GM12874 (cell line): ENCODE data around the gene TMEM254.

Source experiments
- TF ChIP-seq, protein P1 (sequence below): IDR thresholded peaks from 2 replicates; pipeline ENCODE4 v1.5.1; 2011; ENCODE audit warnings: low read depth, mild to moderate bottlenecking, control low read depth, low read length, moderate library complexity; ENCODE audit not compliant: insufficient read depth

The TMEM254 gene

DNA sequence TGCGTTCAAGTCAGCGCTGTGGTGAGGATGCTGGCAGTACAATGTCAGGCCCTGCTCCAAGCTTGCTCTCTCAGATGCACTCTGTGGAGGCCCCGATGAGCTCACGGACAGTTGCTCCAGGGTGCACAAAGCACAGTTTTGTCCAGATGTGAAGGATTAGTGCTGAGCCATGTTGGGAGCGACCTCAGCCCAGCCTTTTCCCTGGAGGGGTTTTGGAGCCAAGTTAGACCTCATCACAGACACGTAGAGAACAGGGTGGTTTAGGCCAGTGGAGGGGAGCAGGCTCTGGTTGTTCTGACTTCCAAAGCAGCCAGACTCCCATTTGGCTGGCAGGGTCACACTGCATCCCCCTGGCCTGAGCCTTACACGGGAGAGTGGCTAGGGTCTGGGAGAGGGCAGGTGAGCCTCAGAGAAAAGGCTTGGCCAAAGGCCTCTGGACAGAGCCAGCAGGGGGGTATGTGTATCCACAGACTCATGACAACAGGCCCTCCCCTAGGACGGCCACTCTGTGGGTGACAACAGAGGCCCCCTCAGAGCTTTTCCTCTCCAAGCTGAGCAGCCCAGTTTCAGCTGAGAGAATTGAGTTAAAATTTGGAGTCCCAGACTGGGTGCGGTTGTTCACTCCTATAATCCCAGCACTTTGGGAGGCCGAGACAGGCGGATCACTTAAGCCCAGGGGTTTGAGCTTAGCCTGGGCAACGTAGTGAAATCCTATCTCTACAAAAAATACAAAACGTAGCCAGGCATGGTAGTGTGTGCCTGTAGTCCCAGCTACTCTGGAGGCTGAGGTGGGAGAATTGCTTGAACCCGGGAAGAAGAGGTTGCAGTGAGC is 58.8 kb downstream of the TMEM254 start:
- TF ChIP-seq, protein P1, sequence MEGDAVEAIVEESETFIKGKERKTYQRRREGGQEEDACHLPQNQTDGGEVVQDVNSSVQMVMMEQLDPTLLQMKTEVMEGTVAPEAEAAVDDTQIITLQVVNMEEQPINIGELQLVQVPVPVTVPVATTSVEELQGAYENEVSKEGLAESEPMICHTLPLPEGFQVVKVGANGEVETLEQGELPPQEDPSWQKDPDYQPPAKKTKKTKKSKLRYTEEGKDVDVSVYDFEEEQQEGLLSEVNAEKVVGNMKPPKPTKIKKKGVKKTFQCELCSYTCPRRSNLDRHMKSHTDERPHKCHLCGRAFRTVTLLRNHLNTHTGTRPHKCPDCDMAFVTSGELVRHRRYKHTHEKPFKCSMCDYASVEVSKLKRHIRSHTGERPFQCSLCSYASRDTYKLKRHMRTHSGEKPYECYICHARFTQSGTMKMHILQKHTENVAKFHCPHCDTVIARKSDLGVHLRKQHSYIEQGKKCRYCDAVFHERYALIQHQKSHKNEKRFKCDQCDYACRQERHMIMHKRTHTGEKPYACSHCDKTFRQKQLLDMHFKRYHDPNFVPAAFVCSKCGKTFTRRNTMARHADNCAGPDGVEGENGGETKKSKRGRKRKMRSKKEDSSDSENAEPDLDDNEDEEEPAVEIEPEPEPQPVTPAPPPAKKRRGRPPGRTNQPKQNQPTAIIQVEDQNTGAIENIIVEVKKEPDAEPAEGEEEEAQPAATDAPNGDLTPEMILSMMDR, result no peak

DNA sequence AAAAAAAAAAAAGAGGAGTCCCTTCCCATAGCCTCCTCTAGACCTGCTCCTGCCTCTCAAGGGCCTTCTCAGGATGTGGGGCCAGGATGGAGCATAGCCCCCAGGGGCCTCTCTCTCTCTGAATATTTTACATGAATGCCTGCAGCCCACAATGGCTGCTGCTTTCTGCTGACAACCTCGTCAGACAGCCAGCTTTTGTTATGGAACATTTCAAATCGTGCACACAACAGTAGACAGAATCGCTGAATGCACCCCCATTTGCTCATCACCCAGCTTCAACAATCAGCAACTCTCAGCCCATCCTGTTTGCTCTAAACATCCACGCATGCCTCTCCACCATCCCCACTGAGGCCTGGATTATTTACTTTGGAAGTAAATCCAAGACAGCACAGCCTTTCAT is 59.5 kb downstream of the TMEM254 start:
- TF ChIP-seq, protein P1, result no peak

DNA sequence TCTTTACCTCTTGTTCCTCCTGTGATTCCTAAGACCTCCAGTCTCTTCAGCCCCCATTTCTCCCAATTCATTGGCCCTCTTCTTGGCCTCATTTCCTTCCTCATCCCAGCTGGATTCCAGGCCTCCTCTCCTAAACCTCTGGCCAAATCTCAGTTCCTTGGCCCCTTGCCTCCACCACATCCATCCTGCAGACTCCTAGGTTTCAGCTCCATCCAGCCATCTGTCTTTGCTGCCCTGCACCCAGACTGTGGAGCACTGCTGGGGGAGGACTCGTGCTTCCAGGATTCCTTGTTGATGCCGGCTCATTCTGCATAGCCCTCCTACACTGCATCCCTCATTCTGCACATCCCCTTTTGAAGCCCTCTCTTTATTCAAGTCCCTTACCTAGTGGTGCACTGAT is 60.8 kb downstream of the TMEM254 start:
- TF ChIP-seq, protein P1, result no peak

DNA sequence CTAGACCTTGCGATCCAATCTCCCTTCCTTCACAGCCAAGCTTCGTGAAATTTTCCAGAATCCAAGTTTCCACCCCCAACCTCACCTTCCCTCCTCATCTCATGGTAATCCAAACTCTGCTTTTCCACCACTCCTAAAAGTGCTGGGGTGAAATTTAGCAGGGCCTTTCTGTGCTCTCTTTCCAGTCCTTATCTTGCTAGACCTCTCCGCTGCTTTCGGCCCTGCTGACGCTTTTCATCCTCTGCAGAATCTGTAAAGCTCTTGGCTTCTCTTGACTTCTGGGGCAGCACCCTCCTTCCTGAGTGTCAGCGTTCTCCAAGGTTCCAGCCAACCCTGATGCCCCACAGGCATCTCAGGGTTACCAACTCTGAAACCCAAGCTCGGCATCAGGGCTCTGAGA is 61.8 kb downstream of the TMEM254 start:
- TF ChIP-seq, protein P1, result no peak

DNA sequence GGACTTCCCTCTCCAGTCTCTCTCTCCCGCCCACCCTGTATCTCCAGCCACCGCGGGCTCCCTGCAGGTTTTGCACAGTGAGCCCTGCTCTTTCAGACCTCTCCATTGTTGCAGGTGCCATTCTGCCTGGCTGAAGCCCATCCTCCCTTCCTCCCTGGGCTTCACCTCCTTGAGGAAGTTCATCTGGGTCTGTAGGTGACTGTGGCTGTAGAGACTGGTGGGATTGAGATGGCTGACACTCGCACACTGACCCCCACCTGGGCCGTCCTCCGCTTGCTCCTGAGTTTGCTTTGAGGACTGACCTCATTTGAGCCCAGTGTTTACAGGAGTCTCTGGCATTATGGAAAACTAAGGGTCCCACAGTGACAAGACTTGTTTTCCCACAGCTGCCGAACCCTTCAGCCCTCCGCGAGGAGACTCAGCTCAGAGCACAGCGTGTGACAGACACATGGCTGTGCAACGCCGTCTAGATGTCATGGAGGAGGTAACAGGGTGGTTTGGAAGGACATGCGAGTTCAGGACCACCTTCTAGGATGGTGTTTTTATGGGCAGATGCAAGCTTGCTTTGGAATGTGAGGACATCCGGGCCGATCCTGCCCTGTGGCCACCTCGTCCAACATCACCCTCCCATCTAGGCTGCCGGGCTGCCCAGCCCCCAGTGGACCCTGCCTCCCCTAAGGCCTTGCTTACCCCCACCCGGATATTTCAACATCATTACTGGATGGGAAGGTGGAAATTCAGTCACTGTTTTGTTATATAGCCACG is 63.4 kb downstream of the TMEM254 start:
- TF ChIP-seq, protein P1, result no peak
